ENCODE data around the gene EIF5A. TPM values are rescaled to one million over a fixed set of nuclear protein-coding genes. Genes with fewer than 3 reads are reported as not detected.

EIF5A gene
- total and polyA plus RNA-seq, 2 of the 8 experiments (the other 6 are each of a cell fraction or from before 2014, with no cell fraction given): 717 to 1,172 TPM

DNA sequence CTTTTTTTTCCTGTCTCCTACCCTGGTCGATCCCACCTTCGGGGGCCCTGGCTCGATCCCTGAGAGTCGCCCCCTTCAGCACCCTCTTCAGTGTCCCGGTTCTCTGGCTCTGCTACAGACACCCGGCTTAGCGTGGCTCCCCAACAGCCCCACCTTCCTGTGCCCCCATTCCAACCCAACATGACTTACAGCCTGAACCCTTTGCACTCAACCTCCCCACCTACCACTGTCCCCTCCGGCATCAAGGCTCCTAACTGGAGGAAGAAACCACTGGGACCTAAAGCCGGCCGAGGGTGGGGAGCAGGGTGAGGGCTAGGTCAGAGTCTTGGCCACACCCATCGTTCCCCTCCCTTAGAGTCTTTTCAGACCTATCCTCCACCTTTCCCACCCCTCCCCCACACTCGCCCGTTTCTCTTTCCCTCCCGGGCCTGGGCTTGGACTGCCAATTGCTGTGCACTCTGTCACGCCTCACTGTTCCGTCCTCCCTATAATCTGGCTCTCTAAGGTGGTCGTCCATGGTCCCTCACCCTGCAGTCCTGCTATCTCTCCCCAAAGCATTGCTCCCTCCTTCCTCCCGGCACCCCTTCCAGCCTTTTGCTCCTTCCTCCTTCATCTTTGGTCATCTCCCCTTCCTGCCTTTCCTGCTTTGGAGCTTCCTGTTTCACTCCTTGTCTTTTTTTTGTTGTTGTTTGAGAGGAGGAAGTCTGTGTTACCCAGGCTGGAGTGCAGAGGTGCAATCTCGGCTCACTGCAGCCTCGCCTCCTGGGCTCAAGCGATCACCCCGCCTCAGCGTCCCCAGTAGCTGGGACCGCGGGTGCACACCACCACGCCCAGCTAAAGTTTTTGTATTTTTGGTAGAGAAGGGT lies 44.3 kb upstream of the EIF5A start (continued):
- TF ChIP-seq TAF1 (IDR thresholded peaks at IDR 0.05; ENCODE audit: low read depth, low read length) (peak; percentile 55; the same call in 1 of the 2 replicates), RXRA (IDR thresholded peaks at IDR 0.05; ENCODE audit: insufficient read depth, low read depth, low read length) (no peak), KDM1A (IDR thresholded peaks at IDR 0.05; ENCODE audit: borderline replicate concordance, low read length) (no peak), TAF7 (optimal IDR thresholded peaks at IDR 0.05; ENCODE audit: borderline replicate concordance, low read depth, low read length) (no peak), SUZ12 (IDR thresholded peaks at IDR 0.05; ENCODE audit: low read length) (no peak)

All from H1 (cell line).